ENCODE data around the gene OSBPL8. TPM values are rescaled to one million over a fixed set of nuclear protein-coding genes. Genes with fewer than 3 reads are reported as not detected.

The OSBPL8 gene
- total and polyA plus RNA-seq, 2 of the 8 experiments (the other 6 are each of a cell fraction or from before 2014, with no cell fraction given), result 10.9 to 81.1 TPM

DNA sequence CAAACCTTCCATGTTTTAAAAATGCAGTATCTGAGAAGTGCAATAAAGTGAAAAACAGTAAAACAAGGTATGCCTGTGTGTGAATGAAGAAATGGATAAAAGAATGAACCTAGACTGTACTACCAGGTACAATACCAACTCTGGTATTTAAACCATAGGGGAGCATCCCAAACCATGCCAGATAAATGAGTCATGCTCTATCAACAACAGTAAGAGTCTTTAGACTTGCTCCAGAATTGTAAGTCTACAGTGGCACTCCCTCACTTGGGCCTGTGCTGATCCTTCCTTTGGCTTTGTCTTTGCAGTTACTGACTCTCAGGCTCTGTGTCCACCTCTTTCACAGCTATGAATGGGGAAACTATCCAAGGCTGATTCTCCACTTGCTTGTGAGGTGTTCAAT, 249.5 kb downstream of the OSBPL8 start (continued):
- no peak for TF ChIP-seq POU5F1 (IDR thresholded peaks at IDR 0.05; ENCODE audit: low read depth, low read length)
- no peak for TF ChIP-seq KDM4A (IDR thresholded peaks at IDR 0.05; ENCODE audit: low read depth, low read length, severe bottlenecking)
- TF ChIP-seq RBBP5 (IDR thresholded peaks at IDR 0.05; ENCODE audit: borderline replicate concordance, low read depth, low read length), result no peak
- TF ChIP-seq ASH2L (IDR thresholded peaks at IDR 0.05; ENCODE audit: low read length), result no peak

Data from H1 (cell line).